ENCODE data around the gene FAM3C. TPM values are rescaled to one million over a fixed set of nuclear protein-coding genes. Genes with fewer than 3 reads are reported as not detected.

Gene FAM3C
- total and polyA plus RNA-seq, 2 of the 8 experiments (the other 6 are each of a cell fraction or from before 2014, with no cell fraction given) = 27.0 to 77.7 TPM

DNA sequence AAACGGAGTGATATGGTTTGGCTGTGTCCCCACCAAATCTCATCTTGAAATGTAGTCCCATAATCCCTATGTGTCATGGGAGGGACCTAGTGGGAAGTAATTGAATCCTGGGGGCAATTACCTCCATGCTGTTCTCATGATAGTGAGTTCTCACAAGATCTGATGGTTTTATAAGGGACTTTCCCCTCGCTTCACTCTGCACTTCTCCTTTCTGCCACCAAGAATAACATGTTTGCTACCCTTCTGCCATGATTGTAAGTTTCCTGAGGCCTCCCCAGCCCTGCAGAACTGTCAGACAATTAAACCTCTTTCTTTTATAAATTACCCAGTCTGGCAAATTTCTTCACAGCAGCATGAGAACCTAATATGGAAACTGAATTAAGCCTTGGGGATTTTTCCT, 19.1 kb downstream of the FAM3C start:
- no peak overlapping the region for H3K18ac ChIP-seq (ENCODE audit: extremely low read depth, low read length)
- H2BK12ac ChIP-seq (ENCODE audit: low read depth, low read length) = no peak overlapping the region
- no peak overlapping the region for H2BK120ac ChIP-seq (replicated peaks; ENCODE audit: low read depth, low read length)
- no peak overlapping the region for H3K9ac ChIP-seq (replicated peaks in 1 of 4; ENCODE audit: extremely low read depth in 1 of 4, low read depth in 3 of 4, low read length in 3 of 4)
- no peak overlapping the region for H4K8ac ChIP-seq (ENCODE audit: extremely low read depth, insufficient read depth, low read length)
- no peak overlapping the region for H3K4me2 ChIP-seq (ENCODE audit: insufficient read depth in 1 of 2, low read depth in 2 of 2, low read length in 2 of 2)
- H3K27ac ChIP-seq (ENCODE audit: low read depth, low read length) = no peak overlapping the region
- no peak overlapping the region for H3K23ac ChIP-seq (ENCODE audit: insufficient read length)
- no peak overlapping the region for H3K56ac ChIP-seq (replicated peaks; ENCODE audit: insufficient read length, low read depth, low read length)
- no peak for TF ChIP-seq RAD21 (IDR thresholded peaks at IDR 0.05 in 1 of 2, conservative IDR thresholded peaks at IDR 0.05 in 1 of 2; ENCODE audit: low read depth in 2 of 2, low read length in 2 of 2)
- TF ChIP-seq POLR2A (IDR thresholded peaks at IDR 0.05; ENCODE audit: control extremely low read depth in 1 of 2, low read depth in 2 of 2, low read length in 2 of 2) = no peak
- no peak for TF ChIP-seq ASH2L (IDR thresholded peaks at IDR 0.05; ENCODE audit: low read length)
- TF ChIP-seq, protein P1, sequence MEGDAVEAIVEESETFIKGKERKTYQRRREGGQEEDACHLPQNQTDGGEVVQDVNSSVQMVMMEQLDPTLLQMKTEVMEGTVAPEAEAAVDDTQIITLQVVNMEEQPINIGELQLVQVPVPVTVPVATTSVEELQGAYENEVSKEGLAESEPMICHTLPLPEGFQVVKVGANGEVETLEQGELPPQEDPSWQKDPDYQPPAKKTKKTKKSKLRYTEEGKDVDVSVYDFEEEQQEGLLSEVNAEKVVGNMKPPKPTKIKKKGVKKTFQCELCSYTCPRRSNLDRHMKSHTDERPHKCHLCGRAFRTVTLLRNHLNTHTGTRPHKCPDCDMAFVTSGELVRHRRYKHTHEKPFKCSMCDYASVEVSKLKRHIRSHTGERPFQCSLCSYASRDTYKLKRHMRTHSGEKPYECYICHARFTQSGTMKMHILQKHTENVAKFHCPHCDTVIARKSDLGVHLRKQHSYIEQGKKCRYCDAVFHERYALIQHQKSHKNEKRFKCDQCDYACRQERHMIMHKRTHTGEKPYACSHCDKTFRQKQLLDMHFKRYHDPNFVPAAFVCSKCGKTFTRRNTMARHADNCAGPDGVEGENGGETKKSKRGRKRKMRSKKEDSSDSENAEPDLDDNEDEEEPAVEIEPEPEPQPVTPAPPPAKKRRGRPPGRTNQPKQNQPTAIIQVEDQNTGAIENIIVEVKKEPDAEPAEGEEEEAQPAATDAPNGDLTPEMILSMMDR (IDR thresholded peaks at IDR 0.05; ENCODE audit: control extremely low read depth in 1 of 3, insufficient read depth in 1 of 3, low read depth in 1 of 3, low read length in 3 of 3) = no peak
- no peak for TF ChIP-seq BACH1 (IDR thresholded peaks at IDR 0.05; ENCODE audit: low read length)
- H4K91ac ChIP-seq (replicated peaks; ENCODE audit: insufficient read length, low read length) = no peak overlapping the region
- H2AK5ac ChIP-seq (ENCODE audit: low read depth, low read length) = no peak overlapping the region
- H2BK15ac ChIP-seq (ENCODE audit: low read length) = no peak overlapping the region
- H3K4me1 ChIP-seq (replicated peaks in 1 of 4; ENCODE audit: control insufficient read depth in 3 of 4, insufficient read depth in 4 of 4, low read length in 3 of 4) = no peaks in the 10 kb centered on the region
- H3K4me3 ChIP-seq (ENCODE audit: extremely low read depth in 1 of 4, insufficient read depth in 2 of 4, low read depth in 3 of 4, low read length in 4 of 4) = no peak overlapping the region
- no peak overlapping the region for H2AFZ ChIP-seq (ENCODE audit: low read length)
- H3K4ac ChIP-seq (replicated peaks; ENCODE audit: insufficient read length, low read depth, low read length) = no peak overlapping the region
- peaks cover 0 to 11% of the 10 kb centered on the region in 2 experiments; a peak in 2 of 4 replicates for H3K79me2 ChIP-seq (ENCODE audit: control insufficient read depth in 1 of 2, insufficient read depth in 2 of 2, low read length in 2 of 2)
- H4K5ac ChIP-seq (ENCODE audit: insufficient read length, low read depth, low read length) = no peak overlapping the region
- peaks cover 0 to 36% (median 18%) of the 10 kb centered on the region in 4 experiments; a peak in 6 of 8 replicates for H3K36me3 ChIP-seq (ENCODE audit: control insufficient read depth in 2 of 4, insufficient read depth in 4 of 4, low read length in 3 of 4)
- H3K23me2 ChIP-seq (ENCODE audit: low read depth, low read length) = no peaks in the 10 kb centered on the region
- CTCF ChIA-PET (ENCODE audit: partially characterized antibody) = no interaction called here
- FAIRE-seq = no peak
- no peaks in the 10 kb centered on the region for H4K20me1 ChIP-seq (replicated peaks in 1 of 2; ENCODE audit: control insufficient read depth in 1 of 2, insufficient read depth in 2 of 2, low read length in 2 of 2)
- H2BK5ac ChIP-seq (ENCODE audit: low read depth, low read length) = no peak overlapping the region
- WGBS, 2 experiments (ENCODE audit: extremely low coverage in 1 of 2, insufficient coverage in 1 of 2, insufficient read length in 1 of 2, insufficient replicate concordance in 2 of 2, low coverage in 1 of 2, low lambda C conversion rate in 2 of 2, missing lambda C conversion rate in 1 of 2) = 95% methylated on average over 2 of the region's 2 CpGs; no CpG with 5 or more reads in 1 of the 2 experiments
- H3K79me1 ChIP-seq (ENCODE audit: low read depth, low read length) = no peaks in the 10 kb centered on the region; the same call in 1 of the 2 replicates
- peaks cover 0 to 1% (median 0%) of the 10 kb centered on the region in 4 experiments; a peak in 1 of 7 replicates for H3K27me3 ChIP-seq (replicated peaks in 1 of 4; ENCODE audit: control insufficient read depth in 3 of 4, extremely low read depth in 1 of 4, insufficient read depth in 3 of 4, low read length in 3 of 4)
- POLR2A ChIA-PET (ENCODE audit: partially characterized antibody) = interaction anchor here (1.8 kb wide), 1 partner anchor 18 kb away, joined by 3 read pairs; no protein-coding TSS in a partner anchor
- no peak overlapping the region for H3K14ac ChIP-seq (ENCODE audit: insufficient read length)
- no peaks in the 10 kb centered on the region for H3K9me3 ChIP-seq (ENCODE audit: insufficient read depth in 2 of 2, low read depth in 1 of 2, low read length in 1 of 2)
- H2BK20ac ChIP-seq (ENCODE audit: low read length) = no peak overlapping the region
- no peak for DNase-seq (ENCODE audit: low read depth in 1 of 2, low spot score in 2 of 2)
